ENCODE data around the gene CPSF4L.

Gene CPSF4L

DNA sequence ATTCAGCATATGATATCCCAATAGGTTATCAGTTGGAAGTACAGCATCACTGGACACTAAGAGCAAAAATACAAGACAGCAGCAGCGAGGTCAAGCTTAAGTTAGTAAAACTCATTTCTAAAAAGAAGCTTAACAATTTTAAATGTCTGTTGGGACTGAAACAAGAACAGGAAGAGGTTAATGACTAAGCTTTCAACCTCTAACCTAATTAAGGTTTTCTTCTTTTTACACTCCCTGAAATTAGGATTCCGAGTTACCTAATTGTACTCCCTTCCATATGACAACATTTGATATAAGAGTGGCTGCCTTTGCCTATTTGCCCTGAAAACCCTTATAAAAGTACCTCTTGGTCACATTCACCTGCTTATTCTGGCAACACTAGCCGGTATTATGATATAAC is 34.3 kb downstream of the CPSF4L start:
- TF ChIP-seq, protein P1, sequence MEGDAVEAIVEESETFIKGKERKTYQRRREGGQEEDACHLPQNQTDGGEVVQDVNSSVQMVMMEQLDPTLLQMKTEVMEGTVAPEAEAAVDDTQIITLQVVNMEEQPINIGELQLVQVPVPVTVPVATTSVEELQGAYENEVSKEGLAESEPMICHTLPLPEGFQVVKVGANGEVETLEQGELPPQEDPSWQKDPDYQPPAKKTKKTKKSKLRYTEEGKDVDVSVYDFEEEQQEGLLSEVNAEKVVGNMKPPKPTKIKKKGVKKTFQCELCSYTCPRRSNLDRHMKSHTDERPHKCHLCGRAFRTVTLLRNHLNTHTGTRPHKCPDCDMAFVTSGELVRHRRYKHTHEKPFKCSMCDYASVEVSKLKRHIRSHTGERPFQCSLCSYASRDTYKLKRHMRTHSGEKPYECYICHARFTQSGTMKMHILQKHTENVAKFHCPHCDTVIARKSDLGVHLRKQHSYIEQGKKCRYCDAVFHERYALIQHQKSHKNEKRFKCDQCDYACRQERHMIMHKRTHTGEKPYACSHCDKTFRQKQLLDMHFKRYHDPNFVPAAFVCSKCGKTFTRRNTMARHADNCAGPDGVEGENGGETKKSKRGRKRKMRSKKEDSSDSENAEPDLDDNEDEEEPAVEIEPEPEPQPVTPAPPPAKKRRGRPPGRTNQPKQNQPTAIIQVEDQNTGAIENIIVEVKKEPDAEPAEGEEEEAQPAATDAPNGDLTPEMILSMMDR (IDR thresholded peaks at IDR 0.05; ENCODE audit: extremely low read depth, missing control alignments): no peak
- peak; percentile 35 for DNase-seq (ENCODE audit: low spot score)

DNA sequence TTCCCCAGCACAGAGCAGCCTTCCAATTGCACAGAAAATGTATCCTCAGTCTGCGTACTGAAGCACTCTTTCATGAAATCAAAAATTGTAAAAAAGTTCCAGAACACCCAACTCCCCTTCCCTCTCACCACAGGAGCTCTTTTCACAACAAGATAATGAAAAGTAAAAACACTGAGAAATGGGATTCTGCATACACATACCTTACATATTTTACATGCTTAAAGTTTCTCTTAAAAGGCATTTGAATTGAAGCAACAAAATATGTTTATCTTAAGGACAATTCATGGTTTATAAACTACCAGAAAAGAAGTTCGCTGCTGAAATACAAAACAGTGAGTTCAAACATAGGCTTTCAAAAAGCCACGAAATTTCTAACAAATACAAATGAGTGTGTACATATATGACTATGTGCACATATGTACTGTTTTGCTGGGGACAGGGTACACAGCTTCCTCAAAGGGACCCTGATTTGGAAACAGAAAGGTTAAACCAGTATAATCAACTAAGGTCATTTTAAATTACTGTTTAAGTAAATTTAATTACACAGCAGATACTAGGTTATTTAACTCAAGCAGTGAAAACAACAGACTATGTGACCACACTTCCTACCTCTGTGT is 35.0 kb downstream of the CPSF4L start:
- TF ChIP-seq, protein P1 (IDR thresholded peaks at IDR 0.05; ENCODE audit: extremely low read depth, missing control alignments): no peak
- DNase-seq (ENCODE audit: low spot score): no peak

DNA sequence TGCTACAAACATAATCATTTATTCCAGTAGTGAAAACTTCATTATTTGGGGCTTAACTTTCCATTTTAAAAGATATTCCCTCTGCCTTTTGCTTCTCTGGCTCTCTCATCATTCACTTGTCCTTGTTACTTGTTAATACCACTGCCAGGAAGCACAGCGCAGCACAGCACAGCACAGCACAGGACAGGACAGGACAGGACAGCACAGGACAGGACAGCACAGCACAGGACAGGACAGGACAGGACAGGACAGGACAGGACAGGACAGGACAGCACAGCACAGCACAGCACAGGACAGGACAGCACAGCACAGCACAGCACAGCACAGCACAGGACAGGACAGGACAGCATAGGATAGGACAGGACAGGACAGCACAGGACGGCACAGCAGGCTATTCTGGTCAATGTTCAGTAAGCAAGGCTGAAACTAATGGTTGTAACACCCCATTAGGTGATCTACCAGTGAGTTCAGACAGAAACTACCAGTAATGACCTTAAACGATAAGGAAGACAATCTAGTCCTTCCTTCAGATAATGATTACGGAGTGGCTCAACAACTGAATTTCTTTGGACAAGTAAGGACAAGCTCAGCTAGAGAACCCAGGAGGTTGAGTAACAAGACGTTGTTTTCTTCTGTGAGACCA is 36.9 kb downstream of the CPSF4L start:
- DNase-seq (ENCODE audit: low spot score): no peak
- TF ChIP-seq, protein P1 (IDR thresholded peaks at IDR 0.05; ENCODE audit: extremely low read depth, missing control alignments): no peak

DNA sequence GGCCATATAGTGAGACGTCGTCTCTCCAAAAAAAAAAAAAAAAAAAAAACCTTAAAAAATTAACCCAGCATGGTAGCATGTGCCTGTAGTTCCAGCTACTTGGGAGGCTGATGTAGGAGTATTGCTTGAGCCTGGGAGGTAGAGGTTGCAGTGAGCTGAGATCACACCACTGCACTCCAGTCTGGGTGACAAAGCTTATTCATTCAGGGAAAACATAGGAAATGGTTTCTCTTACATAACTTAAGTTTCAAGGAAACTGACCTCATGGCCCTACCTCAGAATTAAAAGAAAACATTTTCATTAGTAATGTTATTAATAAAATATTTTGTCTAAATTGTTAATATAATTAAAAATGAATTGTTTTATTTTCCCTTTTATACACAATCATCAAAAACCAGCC is 37.4 kb downstream of the CPSF4L start:
- TF ChIP-seq, protein P1 (IDR thresholded peaks at IDR 0.05; ENCODE audit: extremely low read depth, missing control alignments): no peak
- no peak for DNase-seq (ENCODE audit: low spot score)

DNA sequence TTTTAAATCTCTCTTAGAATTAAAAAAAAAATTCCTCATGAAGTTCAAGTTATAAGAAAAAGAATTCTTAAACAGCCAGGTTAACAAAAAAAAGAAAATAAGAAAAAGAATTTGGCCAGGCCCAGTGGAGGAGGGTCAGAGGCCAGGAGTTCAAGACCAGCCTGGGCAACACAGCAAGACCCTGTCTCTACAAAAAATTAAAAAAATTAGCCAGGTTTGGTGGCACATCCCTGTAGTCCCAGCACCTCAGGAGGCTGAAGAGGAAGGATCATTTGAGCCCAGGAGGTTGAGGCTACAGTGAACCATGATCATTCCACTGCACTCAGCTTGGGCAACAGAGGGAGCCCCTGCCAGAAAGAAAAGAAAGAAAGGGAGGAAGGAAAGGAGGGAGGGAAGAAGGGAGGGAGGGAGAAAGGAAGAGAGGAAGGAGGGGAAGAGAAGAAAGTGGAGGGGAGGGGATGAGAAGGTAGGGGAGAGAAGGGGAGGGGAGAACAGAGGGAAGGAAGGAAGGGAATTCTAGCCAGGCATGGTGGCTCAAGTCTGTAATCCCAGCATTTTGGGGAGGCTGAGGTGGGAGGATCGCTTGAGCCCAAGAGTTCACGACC is 38.0 kb downstream of the CPSF4L start:
- TF ChIP-seq, protein P1 (IDR thresholded peaks at IDR 0.05; ENCODE audit: extremely low read depth, missing control alignments): no peak
- no peak for DNase-seq (ENCODE audit: low spot score)

DNA sequence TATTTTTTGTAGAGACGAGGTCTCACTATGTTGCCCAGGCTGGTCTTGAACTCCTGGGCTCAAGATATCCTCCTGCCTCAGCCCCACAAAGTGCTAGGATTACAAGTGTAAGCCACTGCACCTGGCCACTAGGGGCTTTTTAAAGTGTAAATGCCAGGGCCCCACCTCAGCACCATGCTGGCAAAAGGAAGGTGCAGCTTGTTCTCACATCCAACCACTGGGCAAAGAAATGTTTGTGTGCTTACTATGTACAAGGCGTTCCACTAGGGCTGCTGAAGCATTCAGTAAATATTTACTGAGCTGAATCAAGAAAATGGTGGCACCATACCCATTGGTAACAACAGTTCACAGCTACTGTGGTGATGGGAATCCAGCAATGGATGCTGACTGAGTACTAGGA is 46.2 kb downstream of the CPSF4L start:
- no peak for DNase-seq (ENCODE audit: low spot score)
- TF ChIP-seq, protein P1 (IDR thresholded peaks at IDR 0.05; ENCODE audit: extremely low read depth, missing control alignments): no peak

DNA sequence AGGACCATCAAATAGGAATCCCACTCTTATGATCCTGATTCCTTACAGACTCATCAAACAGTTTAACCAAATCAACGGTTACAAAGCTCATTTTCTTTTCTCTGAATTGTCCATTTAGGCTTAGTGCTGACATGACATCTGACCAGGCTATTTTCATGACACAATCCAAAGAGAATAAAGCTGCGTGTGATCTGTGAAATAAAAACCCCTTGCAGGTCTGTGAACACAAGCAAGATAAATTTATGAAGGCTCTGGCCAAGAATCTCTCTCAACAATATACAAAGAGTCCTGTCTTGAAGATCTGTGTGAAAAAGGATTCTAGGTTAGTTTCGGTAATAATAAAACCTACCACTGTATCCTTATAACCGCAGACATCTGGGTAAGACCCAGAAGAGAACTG is 46.8 kb downstream of the CPSF4L start:
- TF ChIP-seq, protein P1 (IDR thresholded peaks at IDR 0.05; ENCODE audit: extremely low read depth, missing control alignments): no peak
- no peak for DNase-seq (ENCODE audit: low spot score)

Measured in GM20000 (cell line).